H1 (cell line): ENCODE data around the gene GNG8. TPM values are rescaled to one million over a fixed set of nuclear protein-coding genes. Genes with fewer than 3 reads are reported as not detected.

ENCODE experiments used
- CTCF ChIA-PET: fragments of 300-600 bp; sonication (Branson Sonifier 250); formaldehyde crosslinking; loops from one replicate; lab custom pipeline; 2021; ENCODE audit not compliant: partially characterized antibody; lab: Charles Lee
- POLR2A ChIA-PET: fragments of 300-600 bp; sonication (Branson Sonifier 250); formaldehyde crosslinking; loops from one replicate; lab custom pipeline; 2021; ENCODE audit warnings: inconsistent platforms; ENCODE audit not compliant: partially characterized antibody; lab: Charles Lee
- DNase-seq, 2 experiments: peaks; one replicate each; pipeline versions ENCODE4 v3.0.0 to v3.0.0-alpha.2; 2010 to 2022; ENCODE audit warnings: low spot score in 2 of 2, low read depth in 1 of 2, mixed read lengths in 1 of 2
- FAIRE-seq: peaks from 2 replicates; lab custom pipeline; 2011; peaks lifted over from hg19 to GRCh38; lab: Jason Lieb, UNC
- H2AFZ ChIP-seq: 2 replicates; pipeline ENCODE4 v1.8.1; 2012; ENCODE audit warnings: low read length, inconsistent platforms
- H2AK5ac ChIP-seq: 2 replicates; pipeline ENCODE4 v1.6.1; 2013; ENCODE audit warnings: low read depth, low read length
- H2BK120ac ChIP-seq: replicated peaks from 2 replicates; pipeline ENCODE3; 2013; ENCODE audit warnings: low read depth, low read length, inconsistent platforms
- H2BK12ac ChIP-seq: 2 replicates; pipeline ENCODE4 v1.6.1; 2013; ENCODE audit warnings: low read depth, low read length
- H2BK15ac ChIP-seq: 2 replicates; pipeline ENCODE4 v1.6.1; 2013; ENCODE audit warnings: low read length
- H2BK20ac ChIP-seq: 2 replicates; pipeline ENCODE4 v1.6.1; 2013; ENCODE audit warnings: low read length
- H2BK5ac ChIP-seq: 2 replicates; pipeline ENCODE4 v1.6.1; 2013; ENCODE audit warnings: low read depth, low read length
- H3K14ac ChIP-seq: 2 replicates; pipeline ENCODE4 v1.6.1; 2013; ENCODE audit warnings: inconsistent platforms; ENCODE audit not compliant: insufficient read length
- H3K18ac ChIP-seq: 2 replicates; pipeline ENCODE4 v1.6.1; 2013; ENCODE audit warnings: low read length; ENCODE audit errors: extremely low read depth
- H3K23ac ChIP-seq: 2 replicates; pipeline ENCODE4 v1.6.1; 2013; ENCODE audit warnings: inconsistent platforms; ENCODE audit not compliant: insufficient read length
- H3K23me2 ChIP-seq: 2 replicates; pipeline ENCODE4 v1.6.1; 2013; ENCODE audit warnings: low read depth, low read length
- H3K27ac ChIP-seq: 2 replicates; pipeline ENCODE4 v1.6.1; 2011; ENCODE audit warnings: low read depth, low read length, inconsistent platforms
- H3K27me3 ChIP-seq, 4 experiments: replicated peaks in 1 of 4; 1 replicate in 1 of 4; 2 replicates in 3 of 4; pipeline versions ENCODE4 v1.6.1 to v1.8.1; 2011 to 2013; ENCODE audit warnings: low read length in 3 of 4, mild to moderate bottlenecking in 3 of 4, inconsistent platforms in 2 of 4, mixed read lengths in 2 of 4, moderate library complexity in 1 of 4; ENCODE audit not compliant: control insufficient read depth in 3 of 4, insufficient read depth in 3 of 4; ENCODE audit errors: extremely low read depth in 1 of 4
- H3K36me3 ChIP-seq, 4 experiments: 2 replicates each; pipeline versions ENCODE4 v1.6.1 to v1.8.1; 2011 to 2013; ENCODE audit warnings: mild to moderate bottlenecking in 4 of 4, low read length in 3 of 4, moderate library complexity in 2 of 4, control low read depth in 1 of 4, inconsistent platforms in 1 of 4; ENCODE audit not compliant: insufficient read depth in 4 of 4, control insufficient read depth in 2 of 4
- H3K4ac ChIP-seq: replicated peaks from 2 replicates; pipeline ENCODE3; 2013; ENCODE audit warnings: low read length, low read depth, mixed read lengths, inconsistent platforms; ENCODE audit not compliant: insufficient read length
- H3K4me1 ChIP-seq, 4 experiments: replicated peaks in 1 of 4; 1 replicate in 1 of 4; 2 replicates in 3 of 4; pipeline versions ENCODE4 v1.6.1 to v1.8.1; 2011 to 2013; ENCODE audit warnings: low read length in 3 of 4, inconsistent platforms in 2 of 4, mixed read lengths in 1 of 4; ENCODE audit not compliant: insufficient read depth in 4 of 4, control insufficient read depth in 3 of 4
- H3K4me2 ChIP-seq, 2 experiments: 2 replicates each; pipeline versions ENCODE4 v1.6.1 to v1.8.1; 2011 to 2013; ENCODE audit warnings: low read depth in 2 of 2, low read length in 2 of 2, control low read depth in 1 of 2, inconsistent platforms in 1 of 2, mild to moderate bottlenecking in 1 of 2; ENCODE audit not compliant: insufficient read depth in 1 of 2
- H3K4me3 ChIP-seq, 4 experiments: fragments of 200-600, 300-600 bp in 1 of 4; sonication (generic), shearing (Covaris generic), sonication (Bioruptor Twin) in 1 of 4; 2 replicates each; pipeline versions ENCODE4 v1.5.1 to v1.8.1; 2011 to 2016; ENCODE audit warnings: low read length in 4 of 4, low read depth in 3 of 4, control low read depth in 2 of 4, inconsistent platforms in 2 of 4, mild to moderate bottlenecking in 2 of 4, mixed read lengths in 1 of 4, moderate library complexity in 1 of 4; ENCODE audit not compliant: insufficient read depth in 2 of 4; ENCODE audit errors: extremely low read depth in 1 of 4
- H3K56ac ChIP-seq: replicated peaks from 2 replicates; pipeline ENCODE3; 2013; ENCODE audit warnings: low read depth, mild to moderate bottlenecking, mixed read lengths, low read length, inconsistent platforms; ENCODE audit not compliant: insufficient read length
- H3K79me1 ChIP-seq: 2 replicates; pipeline ENCODE4 v1.6.1; 2013; ENCODE audit warnings: low read depth, low read length, control low read depth
- H3K79me2 ChIP-seq, 2 experiments: 2 replicates each; pipeline versions ENCODE4 v1.6.1 to v1.8.1; 2012 to 2013; ENCODE audit warnings: low read length in 2 of 2, mild to moderate bottlenecking in 2 of 2, inconsistent platforms in 1 of 2; ENCODE audit not compliant: insufficient read depth in 2 of 2, control insufficient read depth in 1 of 2
- H3K9ac ChIP-seq, 4 experiments: replicated peaks in 1 of 4; 1 replicate in 1 of 4; 2 replicates in 3 of 4; pipeline versions ENCODE4 v1.6.1 to v1.8.1; 2011 to 2013; ENCODE audit warnings: low read depth in 3 of 4, low read length in 3 of 4, control low read depth in 2 of 4, mild to moderate bottlenecking in 2 of 4, moderate library complexity in 2 of 4, inconsistent platforms in 1 of 4; ENCODE audit errors: extremely low read depth in 1 of 4
- H3K9me3 ChIP-seq, 2 experiments: 2 replicates each; pipeline versions ENCODE4 v1.6.1 to v1.8.1; 2012 to 2013; ENCODE audit warnings: mild to moderate bottlenecking in 2 of 2, moderate library complexity in 2 of 2, control low read depth in 1 of 2, inconsistent platforms in 1 of 2, low read depth in 1 of 2, low read length in 1 of 2, mixed read lengths in 1 of 2; ENCODE audit not compliant: insufficient read depth in 2 of 2
- H4K20me1 ChIP-seq, 2 experiments: replicated peaks in 1 of 2; 2 replicates each; pipeline versions ENCODE3 to v1.8.1; 2011 to 2013; ENCODE audit warnings: inconsistent platforms in 2 of 2, low read length in 2 of 2, mild to moderate bottlenecking in 1 of 2; ENCODE audit not compliant: insufficient read depth in 2 of 2, control insufficient read depth in 1 of 2
- H4K5ac ChIP-seq: 2 replicates; pipeline ENCODE4 v1.6.1; 2013; ENCODE audit warnings: low read length, low read depth, mixed read lengths, inconsistent platforms; ENCODE audit not compliant: insufficient read length
- H4K8ac ChIP-seq: 2 replicates; pipeline ENCODE4 v1.8.0; 2013; ENCODE audit warnings: mild to moderate bottlenecking, moderate library complexity, low read length, inconsistent platforms; ENCODE audit not compliant: insufficient read depth; ENCODE audit errors: extremely low read depth
- H4K91ac ChIP-seq: replicated peaks from 2 replicates; pipeline ENCODE3; 2013; ENCODE audit warnings: low read length, mixed read lengths, inconsistent platforms; ENCODE audit not compliant: insufficient read length
- BCL11A ChIP-seq, 2 experiments: IDR thresholded peaks; one replicate each; pipeline ENCODE4 v1.6.1; 2011; ENCODE audit warnings: low read depth in 2 of 2, low read length in 2 of 2, mild to moderate bottlenecking in 2 of 2
- EP300 ChIP-seq, 2 experiments: IDR thresholded peaks; 1 replicate in 1 of 2; 2 replicates in 1 of 2; pipeline ENCODE4 v1.6.1; 2011 to 2012; ENCODE audit warnings: low read depth in 2 of 2, low read length in 2 of 2, mild to moderate bottlenecking in 2 of 2, borderline replicate concordance in 1 of 2, inconsistent platforms in 1 of 2, moderate library complexity in 1 of 2
- EZH2 ChIP-seq: fragments of 200-600 bp; sonication (generic); IDR thresholded peaks from 2 replicates; pipeline ENCODE4 v1.7.1; 2012; ENCODE audit warnings: low read depth, mild to moderate bottlenecking, moderate library complexity, low read length, inconsistent platforms; ENCODE audit not compliant: severe bottlenecking
- GTF2F1 ChIP-seq: IDR thresholded peaks from 2 replicates; pipeline ENCODE4 v1.6.1; 2012; ENCODE audit warnings: low read depth, low read length, improper control_type of control experiment, borderline replicate concordance
- RBBP5 ChIP-seq: IDR thresholded peaks from 2 replicates; pipeline ENCODE4 v1.7.1; 2012; ENCODE audit warnings: low read depth, mild to moderate bottlenecking, inconsistent platforms, low read length, moderate library complexity, borderline replicate concordance
- SIX5 ChIP-seq: IDR thresholded peaks from 2 replicates; pipeline ENCODE4 v1.6.1; 2011; ENCODE audit warnings: mild to moderate bottlenecking, low read depth, low read length
- SUZ12 ChIP-seq: fragments of 200-600 bp; sonication (generic); IDR thresholded peaks from 2 replicates; pipeline ENCODE4 v1.6.1; 2012; ENCODE audit warnings: mild to moderate bottlenecking, inconsistent platforms, low read length, moderate library complexity, mixed read lengths
- WGBS, 2 experiments: shearing (Covaris generic) in 1 of 2; methylation state at CpG; one replicate each; pipeline versions ENCODE4 v1.1.6 to v1.1.7; 2013 to 2015; ENCODE audit warnings: low lambda C conversion rate in 2 of 2, mixed read lengths in 2 of 2, inconsistent platforms in 1 of 2, low coverage in 1 of 2, missing lambda C conversion rate in 1 of 2; ENCODE audit not compliant: insufficient replicate concordance in 2 of 2, insufficient coverage in 1 of 2, insufficient read length in 1 of 2; ENCODE audit errors: extremely low coverage in 1 of 2, missing lambda C conversion rate in 1 of 2; 5-methylcytosine and 5-hydroxymethylcytosine counted together
- polyA plus RNA-seq, 7 experiments: library from polyadenylated mRNA; depleted of rRNA in 3 of 7; stranded (reverse) in 5 of 7; unstranded in 2 of 7; fragments of >200 nt in 5 of 7; fragments of 200-250 nt in 2 of 7; gene quantifications; 1 replicate in 5 of 7; 2 replicates in 1 of 7; 4 replicates in 1 of 7; pipeline versions ENCODE4 v1.2.1 to v1.2.3, GENCODE V29; 2011 to 2013; ENCODE audit warnings: missing spikeins in 2 of 7, mixed read lengths in 2 of 7
- total RNA-seq: library from RNA; stranded (reverse); fragmentation: NEBNext Ultra II Directional; extraction: Animal tissue kit (Norgen Biotek cat#: 25700); gene quantifications from 2 replicates; pipeline ENCODE4 v1.2.1, GENCODE V29; 2021
- TF ChIP-seq, protein P1 (sequence below): IDR thresholded peaks from 2 replicates; pipeline ENCODE4 v1.6.1; 2012; ENCODE audit warnings: inconsistent platforms
- TF ChIP-seq, protein P2 (sequence below): IDR thresholded peaks from 2 replicates; pipeline ENCODE4 v1.6.1; 2012; ENCODE audit warnings: inconsistent platforms

Gene GNG8
- total and polyA plus RNA-seq, 2 of the 8 experiments (the other 6 are each of a cell fraction or from before 2014, with no cell fraction given): not detected

- Histone ChIP-seq H2BK12ac (no peak overlapping the region), H3K27ac (no peak overlapping the region), H3K9ac (no peak overlapping the region), H3K79me2 (no peaks in the 10 kb centered on the region), H4K8ac (peak overlapping the region; percentile 85; the same call in 1 of the 2 replicates), H2BK20ac (no peak overlapping the region), H3K23me2 (peaks cover 7% of the 10 kb centered on the region; the same call in 1 of the 2 replicates), H3K79me1 (no peaks in the 10 kb centered on the region), H3K9me3 (peaks cover 0 to 8% of the 10 kb centered on the region in 2 experiments; a peak in 1 of 4 replicates), H2AK5ac (no peak overlapping the region), H3K4me1 (no peaks in the 10 kb centered on the region; a peak in 1 of 7 replicates), H4K5ac (no peak overlapping the region), H3K27me3 (peaks cover 30 to 48% (median 41%) of the 10 kb centered on the region in 4 experiments), H3K4ac (no peak overlapping the region), H3K4me2 (peak overlapping the region; percentile 38 to 63; a peak in 3 of 4 replicates), H2BK120ac (no peak overlapping the region), H3K4me3 (peak overlapping the region in 3 of 4 experiments; percentile 4 to 52 (median 5); a peak in 5 of 8 replicates), H2BK5ac (no peak overlapping the region), H4K91ac (no peak overlapping the region), H3K56ac (no peak overlapping the region), H2AFZ (no peak overlapping the region), H3K18ac (no peak overlapping the region; the same call in 1 of the 2 replicates), H2BK15ac (no peak overlapping the region), H3K36me3 (peaks cover 0 to 8% (median 0%) of the 10 kb centered on the region in 4 experiments; a peak in 1 of 8 replicates), H3K23ac (no peak overlapping the region), H3K14ac (no peak overlapping the region), H4K20me1 (no peaks in the 10 kb centered on the region)
- WGBS, 2 experiments: 18% methylated on average over 40 of the region's 63 CpGs; no CpG with 5 or more reads in 1 of the 2 experiments
- DNase-seq (no peak), FAIRE-seq (no peak)
- ChIA-PET POLR2A (interaction anchor here (1.1 kb wide), 1 partner anchor 9 kb away, joined by 3 read pairs; no protein-coding TSS in a partner anchor), CTCF (interaction anchor here (0.9 to 1.5 kb wide), 3 partner anchors 11 to 27 kb away, joined by 3 to 7 read pairs (median 6); no protein-coding TSS in a partner anchor)
- peak; percentile 84 for TF ChIP-seq SUZ12
- TF ChIP-seq, protein P1, sequence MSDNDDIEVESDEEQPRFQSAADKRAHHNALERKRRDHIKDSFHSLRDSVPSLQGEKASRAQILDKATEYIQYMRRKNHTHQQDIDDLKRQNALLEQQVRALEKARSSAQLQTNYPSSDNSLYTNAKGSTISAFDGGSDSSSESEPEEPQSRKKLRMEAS: peak; percentile 54
- TF ChIP-seq RBBP5: peak; percentile 26; the same call in 1 of the 2 replicates
- peak; percentile 74 for TF ChIP-seq EZH2
- no peak for TF ChIP-seq GTF2F1
- TF ChIP-seq SIX5: no peak
- TF ChIP-seq, protein P2, sequence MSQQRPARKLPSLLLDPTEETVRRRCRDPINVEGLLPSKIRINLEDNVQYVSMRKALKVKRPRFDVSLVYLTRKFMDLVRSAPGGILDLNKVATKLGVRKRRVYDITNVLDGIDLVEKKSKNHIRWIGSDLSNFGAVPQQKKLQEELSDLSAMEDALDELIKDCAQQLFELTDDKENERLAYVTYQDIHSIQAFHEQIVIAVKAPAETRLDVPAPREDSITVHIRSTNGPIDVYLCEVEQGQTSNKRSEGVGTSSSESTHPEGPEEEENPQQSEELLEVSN: peak; percentile 71; the same call in 1 of the 2 replicates
- no peak for TF ChIP-seq EP300 (IDR thresholded peaks at IDR 0.05; ENCODE audit: borderline replicate concordance in 1 of 2, low read depth in 2 of 2, low read length in 2 of 2)
- no peak for TF ChIP-seq BCL11A (IDR thresholded peaks at IDR 0.05; ENCODE audit: low read depth in 2 of 2, low read length in 2 of 2)
Measured at GRCh38 chr19:46648060-46648960, 12.3 kb upstream of the GNG8 start.
